ENCODE measurements around the gene FXYD4.

GRCh38 chr10:43362191-43362839 lies 9.1 kb upstream of the FXYD4 start:
- TF ChIP-seq CTCF (conservative IDR thresholded peaks at IDR 0.05; ENCODE audit: low read length) (no peak), EZH2phosphoT487 (IDR thresholded peaks at IDR 0.05; ENCODE audit: borderline replicate concordance) (no peak)
